Right lobe of liver (tissue), 6 donors: ENCODE measurements around the gene MNX1. TPM values are rescaled to one million over a fixed set of nuclear protein-coding genes. Genes with fewer than 3 reads are reported as not detected.

Experiments used
- ATAC-seq, 4 donors: fragments of 200-7000 bp; cut with Tn5 transposase; one replicate each; pipeline ENCODE4 v1.9.1; 2020; ENCODE audit warnings: mild to moderate bottlenecking in 4 of 4, moderate library complexity in 4 of 4
- DNase-seq, 3 donors: peaks; one replicate each; pipeline ENCODE4 v3.0.0-alpha.2; 2020
- H3K27ac ChIP-seq, 3 donors: fragments of 200-600 bp; one replicate each; pipeline ENCODE4 v1.8.0; 2022
- H3K27me3 ChIP-seq, 2 donors: fragments of 200-600 bp; one replicate each; pipeline ENCODE4 v1.8.0; 2022
- H3K36me3 ChIP-seq, 4 donors: fragments of 200-600 bp; sonication (generic) in 1 of 4; one replicate each; pipeline versions ENCODE4 v1.5.1 to v1.8.0; 2017 to 2022; ENCODE audit warnings: control low read depth in 1 of 4
- H3K4me1 ChIP-seq, 4 donors: fragments of 200-600 bp; sonication (generic) in 1 of 4; one replicate each; pipeline versions ENCODE4 v1.5.1 to v1.8.0; 2017 to 2022; ENCODE audit warnings: control low read depth in 1 of 4
- H3K4me3 ChIP-seq, 3 donors: fragments of 200-600 bp; one replicate each; pipeline ENCODE4 v1.8.0; 2022
- H3K9me3 ChIP-seq, 4 donors: fragments of 200-600 bp; sonication (generic) in 1 of 4; one replicate each; pipeline versions ENCODE4 v1.5.1 to v1.8.0; 2017 to 2022; ENCODE audit warnings: control low read depth in 1 of 4
- POLR2A ChIP-seq: fragments of 450-650 bp; IDR thresholded peaks from one replicate; pipeline ENCODE4 v1.6.1; 2017; ENCODE audit warnings: antibody characterized with exemption, mild to moderate bottlenecking
- WGBS: methylation state at CpG from one replicate; pipeline ENCODE4 v1.1.6; 2018; ENCODE audit warnings: low coverage, low lambda C conversion rate; ENCODE audit not compliant: insufficient coverage; ENCODE audit errors: missing lambda C conversion rate; 5-methylcytosine and 5-hydroxymethylcytosine counted together
- intact Hi-C, 2 donors: fragments of 100-400 bp; cut with DNase I; formaldehyde crosslinking; loops; one replicate each; pipeline versions ENCODE4 v1.11.2 to v1.14.1; 2022
- total RNA-seq, 6 experiments: library from RNA; depleted of rRNA in 2 of 6; stranded (reverse); fragments of >200 nt in 2 of 6; fragmentation: NEBNext Ultra II Directional in 3 of 6; extraction: Animal tissue kit (Norgen Biotek cat#: 25700) in 3 of 6; gene quantifications; one replicate each; pipeline versions ENCODE4 v1.1.0 to v1.2.4, GENCODE V29; 2016 to 2023
- TF ChIP-seq, protein P1 (sequence below), 4 donors: fragments of 200-600 bp in 3 of 4; fragments of 450-650 bp in 1 of 4; IDR thresholded peaks; one replicate each; pipeline versions ENCODE4 v1.5.1 to v1.8.0; 2016 to 2022; ENCODE audit warnings: antibody characterized with exemption in 4 of 4, mild to moderate bottlenecking in 2 of 4
- donor health status: DM: no; HTN: yes; CAD: no.
- donor health status: DM: no; HTN: no; CAD: no.
- donor health status: DM: no; HTN: no; CAD: no.
- donor health status: DM: no; HTN: yes; CAD: no.
- donor health status: DM: no; HTN: yes; CAD: no.

The MNX1 gene
- total RNA-seq, 6 experiments from 2014 or later, result not detected

DNA sequence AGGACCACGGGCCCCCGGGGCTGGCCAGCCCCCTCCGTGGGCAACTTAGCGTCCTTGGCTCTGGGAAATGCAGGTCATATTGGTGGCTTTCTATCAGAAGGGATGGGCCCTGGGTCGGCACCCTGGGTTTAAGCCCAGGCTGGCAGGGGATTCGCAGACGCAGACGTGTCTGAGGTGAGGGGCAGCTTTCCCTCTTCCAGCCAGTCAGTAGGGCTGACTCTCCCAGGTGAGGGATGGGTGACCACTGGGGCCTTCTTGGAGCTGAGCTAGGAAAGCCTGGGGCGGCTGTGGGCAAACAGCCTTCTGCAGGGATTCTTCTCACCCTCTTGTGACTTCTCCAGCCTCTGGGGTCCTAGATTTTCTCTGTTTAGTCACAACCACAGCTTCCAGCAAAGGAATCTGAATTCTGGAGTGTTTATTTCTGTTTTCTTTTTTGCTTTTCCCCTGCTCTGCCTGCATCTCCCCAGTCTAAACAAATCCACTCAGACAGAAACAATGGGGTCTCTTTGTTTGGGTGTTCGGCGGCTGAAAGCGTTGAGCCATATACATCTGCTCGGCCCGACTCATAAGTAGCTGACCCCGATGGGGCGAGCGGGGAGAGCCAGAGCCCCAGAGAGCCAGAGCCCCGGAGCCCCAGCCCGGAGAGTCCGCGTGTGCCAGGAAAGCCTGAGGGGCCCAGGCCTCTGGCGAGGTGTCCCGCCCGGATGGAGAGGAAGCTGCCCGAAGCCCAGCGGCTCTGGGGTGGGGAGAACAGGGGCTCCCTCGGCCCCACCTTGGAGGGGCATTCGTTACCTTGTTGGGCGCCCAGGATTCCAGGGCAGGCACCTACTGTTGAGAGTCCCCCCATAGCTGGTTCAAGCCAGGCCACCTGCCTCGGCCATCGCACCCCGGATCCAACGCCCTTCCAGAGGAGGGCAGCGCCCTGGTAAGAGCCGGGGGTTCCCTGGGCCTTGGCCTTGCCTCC is 2.0 kb downstream of the MNX1 start:
- TF ChIP-seq, protein P1, sequence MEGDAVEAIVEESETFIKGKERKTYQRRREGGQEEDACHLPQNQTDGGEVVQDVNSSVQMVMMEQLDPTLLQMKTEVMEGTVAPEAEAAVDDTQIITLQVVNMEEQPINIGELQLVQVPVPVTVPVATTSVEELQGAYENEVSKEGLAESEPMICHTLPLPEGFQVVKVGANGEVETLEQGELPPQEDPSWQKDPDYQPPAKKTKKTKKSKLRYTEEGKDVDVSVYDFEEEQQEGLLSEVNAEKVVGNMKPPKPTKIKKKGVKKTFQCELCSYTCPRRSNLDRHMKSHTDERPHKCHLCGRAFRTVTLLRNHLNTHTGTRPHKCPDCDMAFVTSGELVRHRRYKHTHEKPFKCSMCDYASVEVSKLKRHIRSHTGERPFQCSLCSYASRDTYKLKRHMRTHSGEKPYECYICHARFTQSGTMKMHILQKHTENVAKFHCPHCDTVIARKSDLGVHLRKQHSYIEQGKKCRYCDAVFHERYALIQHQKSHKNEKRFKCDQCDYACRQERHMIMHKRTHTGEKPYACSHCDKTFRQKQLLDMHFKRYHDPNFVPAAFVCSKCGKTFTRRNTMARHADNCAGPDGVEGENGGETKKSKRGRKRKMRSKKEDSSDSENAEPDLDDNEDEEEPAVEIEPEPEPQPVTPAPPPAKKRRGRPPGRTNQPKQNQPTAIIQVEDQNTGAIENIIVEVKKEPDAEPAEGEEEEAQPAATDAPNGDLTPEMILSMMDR (IDR thresholded peaks at IDR 0.05), result no peak
- TF ChIP-seq POLR2A, result no peak
- Histone ChIP-seq H3K27me3 (peaks cover 0 to 62% of the 10 kb centered on the region in 2 donors), H3K9me3 (no peaks in the 10 kb centered on the region), H3K4me1 (peaks cover 0 to 16% (median 0%) of the 10 kb centered on the region in 4 donors), H3K4me3 (no peak overlapping the region), H3K36me3 (no peaks in the 10 kb centered on the region), H3K27ac (no peak overlapping the region)
- intact Hi-C loops, result no loop called here
- 7% methylated on average over 8 of the region's 35 CpGs for WGBS
- ATAC-seq (no peak), DNase-seq (no peak)

DNA sequence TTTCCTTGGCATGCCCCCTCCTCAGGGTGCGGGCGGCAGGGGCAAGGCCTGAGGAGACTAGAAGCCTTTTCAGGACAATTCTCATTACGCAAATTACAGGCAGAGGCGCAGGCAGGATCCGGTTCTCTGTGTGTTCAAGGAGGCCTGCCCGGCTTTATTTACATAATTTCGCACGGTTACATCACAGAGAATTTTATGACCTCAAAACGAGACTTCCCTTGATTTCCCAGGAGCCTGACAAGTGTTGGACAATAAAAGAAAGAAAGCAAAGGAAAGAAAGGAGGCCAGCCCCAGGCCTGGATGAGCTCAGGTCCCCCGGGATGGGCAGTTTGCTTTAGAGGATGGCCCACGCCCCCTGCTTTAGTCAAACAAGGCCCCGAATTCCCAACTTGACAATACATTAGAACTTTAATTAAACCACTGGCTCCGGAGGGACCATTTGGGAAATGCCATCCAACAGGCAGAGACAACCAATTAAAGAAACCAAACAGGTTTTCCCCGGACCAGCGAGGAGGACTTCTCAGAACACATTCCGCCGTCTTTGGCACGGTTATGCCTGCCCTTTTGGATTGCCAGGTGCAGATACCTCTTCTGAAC is 2.9 kb downstream of the MNX1 start:
- ATAC-seq (no peak), DNase-seq (no peak)
- TF ChIP-seq POLR2A, result no peak
- TF ChIP-seq, protein P1 (IDR thresholded peaks at IDR 0.05), result no peak
- intact Hi-C loops, result no loop called here
- peaks cover 0 to 16% (median 0%) of the 10 kb centered on the region in 4 donors for H3K4me1 ChIP-seq
- no peaks in the 10 kb centered on the region for H3K9me3 ChIP-seq
- H3K36me3 ChIP-seq, result no peaks in the 10 kb centered on the region
- WGBS, result 15% methylated on average over 15 of the region's 18 CpGs
- H3K4me3 ChIP-seq, result no peak overlapping the region
- no peak overlapping the region for H3K27ac ChIP-seq
- peaks cover 0 to 65% of the 10 kb centered on the region in 2 donors for H3K27me3 ChIP-seq

DNA sequence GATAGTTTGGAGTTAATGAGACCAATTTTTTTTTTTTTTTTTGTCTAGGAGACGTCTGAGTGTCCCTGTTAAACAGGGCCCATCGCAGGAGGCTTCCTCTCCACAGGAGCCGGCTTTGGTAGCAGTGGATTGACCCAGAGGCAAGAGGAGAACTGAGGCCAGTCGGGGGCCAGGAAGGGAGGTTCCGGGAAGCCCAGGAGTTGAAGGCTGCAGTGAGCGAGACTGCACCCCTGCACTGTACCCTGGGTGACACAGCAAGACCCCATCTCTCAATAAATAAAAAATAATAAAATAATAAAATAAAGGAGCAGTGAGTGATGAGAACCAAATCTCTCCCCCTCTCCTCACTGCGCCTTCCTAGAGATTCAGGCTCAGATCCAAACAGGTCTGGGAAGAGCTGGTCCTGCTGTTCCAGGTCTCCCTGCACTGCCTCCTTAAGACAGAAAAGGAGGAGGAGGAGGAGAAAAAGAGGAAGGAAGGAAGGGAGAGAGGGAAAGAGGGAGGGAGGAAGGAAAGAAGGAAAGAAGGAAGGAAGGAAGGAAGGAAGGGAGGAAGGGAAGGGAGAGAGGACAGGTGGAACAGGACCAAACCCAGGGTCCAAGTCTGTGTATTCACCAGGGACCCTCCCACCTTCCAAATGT is 3.5 kb downstream of the MNX1 start:
- no peak for ATAC-seq
- Histone ChIP-seq H3K4me1 (peaks cover 0 to 16% (median 0%) of the 10 kb centered on the region in 4 donors), H3K9me3 (no peaks in the 10 kb centered on the region), H3K27me3 (peaks cover 0 to 69% of the 10 kb centered on the region in 2 donors), H3K27ac (no peak overlapping the region), H3K4me3 (no peak overlapping the region), H3K36me3 (no peaks in the 10 kb centered on the region)
- no peak for DNase-seq
- WGBS, result 17% methylated on average over 6 of the region's 7 CpGs
- TF ChIP-seq POLR2A, result no peak
- TF ChIP-seq, protein P1 (IDR thresholded peaks at IDR 0.05), result no peak
- intact Hi-C loops, result no loop called here

- peaks cover 0 to 69% of the 10 kb centered on the region in 2 donors for H3K27me3 ChIP-seq
- no peak overlapping the region for H3K4me3 ChIP-seq
- DNase-seq, result peak in 1 of 3 donors; percentile 43
- no peak overlapping the region for H3K27ac ChIP-seq
- no peaks in the 10 kb centered on the region for H3K9me3 ChIP-seq
- intact Hi-C loops, result no loop called here
- TF ChIP-seq, protein P1 (IDR thresholded peaks at IDR 0.05), result no peak
- TF ChIP-seq POLR2A, result no peak
- no peak for ATAC-seq
- WGBS, result 0% methylated on average over 3 of the region's 39 CpGs
- no peaks in the 10 kb centered on the region for H3K36me3 ChIP-seq
- peaks cover 0 to 16% (median 0%) of the 10 kb centered on the region in 4 donors for H3K4me1 ChIP-seq
These were observed 4.2 kb downstream of the MNX1 start for GRCh38 chr7:157006205-157006747.
